ENCODE measurements around the gene GOLGA5.

GRCh38 chr14:92798811-92799210 is 4.7 kb downstream of the GOLGA5 start:
- TF ChIP-seq CTCF (conservative IDR thresholded peaks at IDR 0.05; ENCODE audit: low read depth in 2 of 2) (no peak), POLR2AphosphoS5 (IDR thresholded peaks at IDR 0.05; ENCODE audit: low read depth) (no peak), EZH2 (IDR thresholded peaks at IDR 0.05; ENCODE audit: low read depth, unreplicated experiment) (no peak), REST (IDR thresholded peaks at IDR 0.05; ENCODE audit: unreplicated experiment) (no peak), ZNF114 (CRISPR knock-in tag; IDR thresholded peaks at IDR 0.05) (no peak), JUNB (IDR thresholded peaks at IDR 0.05; ENCODE audit: unreplicated experiment) (no peak), ZNF462 (CRISPR knock-in tag; IDR thresholded peaks at IDR 0.05) (no peak), EZH2phosphoT487 (IDR thresholded peaks at IDR 0.05; ENCODE audit: unreplicated experiment) (no peak), STAT1 (IDR thresholded peaks at IDR 0.05; ENCODE audit: unreplicated experiment) (no peak), CREB1 (CRISPR knock-in tag; IDR thresholded peaks at IDR 0.05; ENCODE audit: low read depth) (no peak), ZNF331 (CRISPR knock-in tag; IDR thresholded peaks at IDR 0.05; ENCODE audit: low read depth) (no peak)
